ENCODE data around the gene SMIM44. TPM values are rescaled to one million over a fixed set of nuclear protein-coding genes. Genes with fewer than 3 reads are reported as not detected.

The SMIM44 gene
- total RNA-seq, 3 donors from 2014 or later: not detected

DNA sequence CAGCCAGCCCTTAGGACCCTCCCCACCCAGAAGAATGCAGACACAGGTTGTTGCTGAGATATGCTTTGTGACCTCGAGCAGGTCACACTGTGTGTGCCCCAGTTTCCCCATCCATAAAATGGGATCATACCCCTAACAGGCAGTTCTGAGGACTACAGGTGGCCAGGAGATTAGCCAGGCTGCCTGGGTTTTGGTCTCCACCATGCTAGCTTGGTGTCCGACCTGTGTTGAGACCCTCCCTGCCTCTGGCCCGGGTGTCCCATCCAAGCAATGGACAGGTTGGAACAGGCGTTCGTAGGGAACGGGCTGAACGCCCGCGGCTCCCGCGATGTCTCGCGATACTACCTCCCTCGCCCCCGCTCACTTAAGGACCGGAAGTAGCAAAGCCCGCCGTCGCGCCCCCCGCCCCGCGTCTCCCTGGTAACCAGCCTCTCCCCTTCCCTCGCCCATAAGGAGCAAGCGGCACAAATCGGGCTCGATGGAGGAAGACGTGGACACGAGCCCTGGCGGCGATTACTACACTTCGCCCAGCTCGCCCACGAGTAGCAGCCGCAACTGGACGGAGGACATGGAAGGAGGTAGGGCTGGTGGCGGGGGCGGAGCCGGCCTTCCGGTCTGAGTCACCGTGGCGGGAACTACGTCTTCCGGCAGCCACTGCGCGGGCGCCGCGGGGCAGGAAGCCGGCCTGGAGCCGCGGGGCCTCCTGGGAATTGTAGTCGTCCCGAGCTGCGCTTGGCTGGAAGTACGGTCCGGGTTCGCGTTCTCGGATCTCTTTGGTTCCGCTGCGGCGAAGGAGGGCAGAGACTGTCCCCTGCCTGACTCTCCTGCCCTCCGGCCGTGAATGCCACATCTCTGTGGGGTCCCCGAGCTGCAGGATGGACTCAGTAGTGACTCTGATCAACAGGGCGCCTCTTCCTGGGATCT lies 48.3 kb downstream of the SMIM44 start:
- no peaks in the 10 kb centered on the region for H3K36me3 ChIP-seq

DNA sequence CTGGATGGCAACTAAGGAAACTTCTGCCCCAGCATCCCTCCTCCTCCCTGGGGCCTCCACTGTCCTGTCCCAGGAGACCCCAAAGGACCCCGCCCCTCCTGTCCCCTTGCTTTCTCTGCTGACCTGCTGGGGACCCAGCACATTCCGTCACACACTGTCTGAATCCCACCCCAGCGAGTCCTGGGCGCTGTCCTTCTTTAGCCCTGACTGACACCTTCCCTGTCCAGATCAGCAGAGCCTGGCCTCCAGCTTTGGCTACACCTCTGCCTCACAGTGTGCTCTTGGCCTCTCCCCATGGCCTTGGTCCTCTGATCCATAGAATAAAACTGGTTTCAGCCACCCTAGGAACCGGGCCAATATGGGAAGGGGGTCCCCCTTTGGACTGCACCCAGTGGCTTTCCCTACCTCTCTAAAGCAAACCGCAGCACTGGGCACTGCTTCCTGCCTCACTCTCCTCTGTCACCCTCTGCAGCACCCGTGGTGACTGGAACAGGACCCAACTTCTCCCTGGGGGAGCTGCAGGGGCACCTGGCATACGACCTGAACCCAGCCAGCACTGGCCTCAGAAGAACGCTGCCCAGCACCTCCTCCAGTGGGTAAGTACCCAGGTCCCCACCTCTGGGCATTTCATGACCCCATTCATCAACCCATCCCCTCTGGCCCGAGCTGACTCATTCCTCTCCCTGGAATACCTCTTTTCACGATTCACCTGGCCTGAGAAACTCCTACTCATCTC lies 49.3 kb downstream of the SMIM44 start:
- peak overlapping the region in 1 of 3 donors; percentile 69 for H3K4me3 ChIP-seq
- peaks cover 6 to 20% of the 10 kb centered on the region in 2 donors for H3K4me1 ChIP-seq
- H3K27me3 ChIP-seq: no peaks in the 10 kb centered on the region
- peak overlapping the region; percentile 86 to 94 for H3K27ac ChIP-seq
- no peaks in the 10 kb centered on the region for H3K9me3 ChIP-seq
- no peaks in the 10 kb centered on the region for H3K36me3 ChIP-seq
- intact Hi-C loops (cut with DNase I; ENCODE audit: low total_unique reads): no loop called here
- TF ChIP-seq POLR2AphosphoS5 (IDR thresholded peaks at IDR 0.05): no peak
- TF ChIP-seq, protein P1, sequence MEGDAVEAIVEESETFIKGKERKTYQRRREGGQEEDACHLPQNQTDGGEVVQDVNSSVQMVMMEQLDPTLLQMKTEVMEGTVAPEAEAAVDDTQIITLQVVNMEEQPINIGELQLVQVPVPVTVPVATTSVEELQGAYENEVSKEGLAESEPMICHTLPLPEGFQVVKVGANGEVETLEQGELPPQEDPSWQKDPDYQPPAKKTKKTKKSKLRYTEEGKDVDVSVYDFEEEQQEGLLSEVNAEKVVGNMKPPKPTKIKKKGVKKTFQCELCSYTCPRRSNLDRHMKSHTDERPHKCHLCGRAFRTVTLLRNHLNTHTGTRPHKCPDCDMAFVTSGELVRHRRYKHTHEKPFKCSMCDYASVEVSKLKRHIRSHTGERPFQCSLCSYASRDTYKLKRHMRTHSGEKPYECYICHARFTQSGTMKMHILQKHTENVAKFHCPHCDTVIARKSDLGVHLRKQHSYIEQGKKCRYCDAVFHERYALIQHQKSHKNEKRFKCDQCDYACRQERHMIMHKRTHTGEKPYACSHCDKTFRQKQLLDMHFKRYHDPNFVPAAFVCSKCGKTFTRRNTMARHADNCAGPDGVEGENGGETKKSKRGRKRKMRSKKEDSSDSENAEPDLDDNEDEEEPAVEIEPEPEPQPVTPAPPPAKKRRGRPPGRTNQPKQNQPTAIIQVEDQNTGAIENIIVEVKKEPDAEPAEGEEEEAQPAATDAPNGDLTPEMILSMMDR (IDR thresholded peaks at IDR 0.05): no peak
- no peak for TF ChIP-seq POLR2A (IDR thresholded peaks at IDR 0.05)
- DNase-seq (ENCODE audit: low spot score in 2 of 2): no peak

More for the DNA sequence above, 48.3 kb downstream of the SMIM44 start:
- no peaks in the 10 kb centered on the region for H3K27me3 ChIP-seq
- peak overlapping the region; percentile 86 to 94 for H3K27ac ChIP-seq
- TF ChIP-seq, protein P1 (IDR thresholded peaks at IDR 0.05): no peak
- peak; percentile 78 to 96 (median 83) for TF ChIP-seq POLR2AphosphoS5 (IDR thresholded peaks at IDR 0.05)
- no peaks in the 10 kb centered on the region for H3K9me3 ChIP-seq
- H3K4me1 ChIP-seq: peaks cover 4 to 18% of the 10 kb centered on the region in 2 donors
- DNase-seq (ENCODE audit: low spot score in 2 of 2): peak; percentile 94 to 97
- peak overlapping the region; percentile 40 to 69 (median 46) for H3K4me3 ChIP-seq
- intact Hi-C loops (cut with DNase I; ENCODE audit: low total_unique reads): no loop called here

DNA sequence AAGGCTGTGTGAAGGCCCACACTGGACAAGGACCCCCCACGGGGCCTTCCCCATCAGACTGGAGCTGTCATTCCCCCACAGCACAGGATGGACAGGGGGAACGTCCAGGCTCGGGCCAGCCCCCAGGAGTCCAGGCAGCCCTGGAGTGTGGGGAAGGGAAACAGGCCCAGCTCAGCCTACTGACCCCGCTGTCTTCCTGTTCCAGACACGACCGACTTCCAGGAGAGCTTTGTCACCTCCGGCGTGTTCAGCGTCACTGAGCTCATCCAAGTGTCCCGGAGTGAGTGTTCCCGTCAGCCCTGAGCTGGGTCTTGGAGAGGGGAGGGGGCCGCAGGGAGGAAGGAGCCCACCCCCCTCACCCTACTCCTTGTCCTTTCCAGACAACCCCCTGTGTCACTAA lies 49.9 kb downstream of the SMIM44 start:
- H3K9me3 ChIP-seq: no peaks in the 10 kb centered on the region
- no peaks in the 10 kb centered on the region for H3K36me3 ChIP-seq
- H3K4me1 ChIP-seq: peaks cover 6 to 25% of the 10 kb centered on the region in 2 donors
- H3K27ac ChIP-seq: peak overlapping the region; percentile 86 to 94
- TF ChIP-seq POLR2AphosphoS5 (IDR thresholded peaks at IDR 0.05): no peak
- TF ChIP-seq, protein P1 (IDR thresholded peaks at IDR 0.05): no peak
- no peak for TF ChIP-seq POLR2A (IDR thresholded peaks at IDR 0.05)
- H3K4me3 ChIP-seq: no peak overlapping the region
- no peak for DNase-seq (ENCODE audit: low spot score in 2 of 2)
- no peaks in the 10 kb centered on the region for H3K27me3 ChIP-seq
- intact Hi-C loops (cut with DNase I; ENCODE audit: low total_unique reads): no loop called here

Other genes with a start within 250 kb of the SMIM44 start
- 10 to 100 TPM; 48.9 to 97.8 (median 73.1) TPM for gene NFIC, start 116.9 kb downstream of the SMIM44 start, total RNA-seq
- gene SMIM24, start 2.9 kb downstream of the SMIM44 start, total RNA-seq: 1 to 10 TPM in 2 of 3 donors, not detected in 1; 2.0 to 6.7 TPM
- gene DOHH, start 17.2 kb upstream of the SMIM44 start, total RNA-seq: 10 to 100 TPM; 11.6 to 13.4 (median 12.2) TPM
- gene FZR1, start 22.9 kb upstream of the SMIM44 start, total RNA-seq: 10 to 100 TPM; 15.8 to 28.7 (median 26.5) TPM
- 1 to 10 TPM in 1 of 3 donors, not detected in 2; 2.0 TPM for gene TEKTIP1, start 55.7 kb upstream of the SMIM44 start, total RNA-seq
- 10 to 100 TPM; 44.5 to 50.9 (median 44.9) TPM for gene MFSD12, start 74.1 kb upstream of the SMIM44 start, total RNA-seq
- 100 to 1,000 TPM; 120 to 142 (median 127) TPM for gene HMG20B, start 89.5 kb upstream of the SMIM44 start, total RNA-seq
- under 1 TPM; 0.29 to 0.66 (median 0.64) TPM for gene GIPC3, start 102.0 kb upstream of the SMIM44 start, total RNA-seq
- gene TBXA2R, start 123.4 kb upstream of the SMIM44 start, total RNA-seq: under 1 TPM; 0.32 to 0.44 (median 0.33) TPM
- 10 to 100 TPM; 21.8 to 30.5 (median 27.5) TPM for gene CACTIN, start 143.3 kb upstream of the SMIM44 start, total RNA-seq
- gene PIP5K1C, start 217.0 kb upstream of the SMIM44 start, total RNA-seq: 10 to 100 TPM; 14.6 to 15.7 (median 15.7) TPM
- gene TJP3, start 224.9 kb upstream of the SMIM44 start, total RNA-seq: 10 to 100 TPM in 2 of 3 donors, under 1 TPM in 1; 0.16 to 36.6 (median 20.0) TPM